ENCODE results near the gene ACO2.
"Not testable (repeated sequence)": the region's sequence is repeated elsewhere in the genome, so short reads cannot be mapped to it uniquely, and the experiment has no call there.

Gene ACO2

DNA sequence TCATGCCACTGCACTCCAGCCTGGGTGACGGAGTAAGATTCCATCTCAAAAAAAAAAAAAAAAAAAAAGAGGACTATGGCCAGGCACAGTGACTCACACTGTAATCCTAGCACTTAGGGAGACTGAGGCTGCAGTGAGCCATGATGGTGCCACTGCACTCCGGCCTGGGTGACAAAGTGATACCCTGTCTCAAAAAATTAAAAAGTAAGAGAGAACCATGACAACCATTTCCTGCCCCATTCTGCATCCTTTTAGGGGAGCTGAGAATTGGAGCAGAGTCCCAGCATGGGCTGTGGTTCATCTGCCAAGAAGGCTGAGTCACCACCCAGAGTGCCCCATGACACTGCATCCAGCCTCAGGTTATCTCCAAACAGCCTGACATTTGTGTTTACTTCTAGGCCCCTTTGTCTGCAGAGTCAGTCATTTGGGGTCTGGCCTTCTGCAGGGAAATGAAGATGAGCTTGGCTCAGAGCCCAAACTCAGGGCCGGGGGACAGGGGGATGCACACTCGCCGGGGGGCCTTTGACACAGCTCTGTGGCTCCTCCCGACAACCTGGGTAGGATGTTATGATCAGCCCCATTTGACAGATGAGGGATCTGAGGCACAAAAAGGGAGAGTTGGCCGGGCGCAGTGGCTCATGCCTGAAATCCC, 96.6 kb downstream of the ACO2 start:
- DNase-seq (ENCODE audit: extremely low read depth, low read depth), result peak; percentile 81
- TF ChIP-seq, protein P1, sequence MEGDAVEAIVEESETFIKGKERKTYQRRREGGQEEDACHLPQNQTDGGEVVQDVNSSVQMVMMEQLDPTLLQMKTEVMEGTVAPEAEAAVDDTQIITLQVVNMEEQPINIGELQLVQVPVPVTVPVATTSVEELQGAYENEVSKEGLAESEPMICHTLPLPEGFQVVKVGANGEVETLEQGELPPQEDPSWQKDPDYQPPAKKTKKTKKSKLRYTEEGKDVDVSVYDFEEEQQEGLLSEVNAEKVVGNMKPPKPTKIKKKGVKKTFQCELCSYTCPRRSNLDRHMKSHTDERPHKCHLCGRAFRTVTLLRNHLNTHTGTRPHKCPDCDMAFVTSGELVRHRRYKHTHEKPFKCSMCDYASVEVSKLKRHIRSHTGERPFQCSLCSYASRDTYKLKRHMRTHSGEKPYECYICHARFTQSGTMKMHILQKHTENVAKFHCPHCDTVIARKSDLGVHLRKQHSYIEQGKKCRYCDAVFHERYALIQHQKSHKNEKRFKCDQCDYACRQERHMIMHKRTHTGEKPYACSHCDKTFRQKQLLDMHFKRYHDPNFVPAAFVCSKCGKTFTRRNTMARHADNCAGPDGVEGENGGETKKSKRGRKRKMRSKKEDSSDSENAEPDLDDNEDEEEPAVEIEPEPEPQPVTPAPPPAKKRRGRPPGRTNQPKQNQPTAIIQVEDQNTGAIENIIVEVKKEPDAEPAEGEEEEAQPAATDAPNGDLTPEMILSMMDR (IDR thresholded peaks at IDR 0.05; ENCODE audit: low read depth, low read length, missing control alignments), result no peak
- H3K4me3 ChIP-seq (replicated peaks; ENCODE audit: low read depth, low read length), result no peak overlapping the region

DNA sequence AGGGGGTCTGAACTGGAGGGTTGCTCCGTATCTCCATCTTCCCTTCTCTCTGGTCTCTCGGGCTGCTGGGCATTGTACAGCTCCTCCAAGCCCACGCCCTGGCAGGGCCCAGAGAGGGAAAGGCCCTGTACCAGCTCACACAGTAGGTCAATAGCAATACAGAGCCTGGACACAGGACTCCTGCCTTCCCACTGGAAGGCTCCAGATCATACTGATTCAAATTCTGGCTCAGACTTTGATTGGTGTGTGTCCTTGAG, 98.5 kb downstream of the ACO2 start:
- no peak overlapping the region for H3K4me3 ChIP-seq (replicated peaks; ENCODE audit: low read depth, low read length)
- no peak for DNase-seq (ENCODE audit: extremely low read depth, low read depth)
- TF ChIP-seq, protein P1 (IDR thresholded peaks at IDR 0.05; ENCODE audit: low read depth, low read length, missing control alignments), result no peak

DNA sequence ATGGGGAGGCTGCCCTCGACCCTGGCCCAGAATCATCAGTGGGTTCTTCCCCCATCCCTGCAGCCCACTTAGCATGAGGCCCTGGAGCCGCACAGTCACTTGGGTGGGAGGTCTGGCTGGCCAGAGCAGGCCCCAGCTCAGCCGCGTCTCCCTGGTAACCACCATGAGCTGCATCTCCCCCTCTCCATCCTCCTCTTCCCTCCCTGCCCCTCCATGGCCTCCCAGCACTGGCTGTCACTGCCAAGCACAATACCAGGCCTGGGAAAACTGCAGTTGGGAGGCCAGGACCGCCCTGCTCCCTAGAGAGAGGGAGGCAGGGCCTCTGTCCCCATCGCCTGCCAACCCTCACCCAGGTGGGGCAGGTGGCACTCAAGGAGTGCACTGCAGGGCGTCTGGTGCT, 99.9 kb downstream of the ACO2 start:
- DNase-seq (ENCODE audit: extremely low read depth, low read depth), result no peak
- H3K4me3 ChIP-seq (replicated peaks; ENCODE audit: low read depth, low read length), result no peak overlapping the region
- TF ChIP-seq, protein P1 (IDR thresholded peaks at IDR 0.05; ENCODE audit: low read depth, low read length, missing control alignments), result no peak

DNA sequence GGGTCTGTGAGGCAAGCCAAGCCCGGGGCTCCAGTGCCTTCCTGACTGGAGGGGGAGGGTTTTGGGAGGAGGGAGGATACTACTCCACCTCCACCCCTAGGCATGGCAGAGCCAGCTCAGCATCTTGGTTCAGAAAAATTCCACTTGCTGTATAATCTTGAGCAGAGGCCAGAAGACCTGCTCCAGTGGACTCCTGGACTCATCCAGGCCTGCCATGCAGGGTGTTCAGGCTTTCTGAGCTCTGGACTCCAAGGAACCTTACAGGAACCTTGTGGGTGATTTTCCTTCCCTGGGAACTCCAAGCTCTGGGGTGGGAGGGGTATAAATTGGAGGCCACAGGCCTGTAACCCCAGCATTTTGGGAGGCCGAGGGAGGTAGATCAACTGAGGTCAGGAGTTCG, 101.3 kb downstream of the ACO2 start:
- TF ChIP-seq, protein P1 (IDR thresholded peaks at IDR 0.05; ENCODE audit: low read depth, low read length, missing control alignments), result no peak
- no peak overlapping the region for H3K4me3 ChIP-seq (replicated peaks; ENCODE audit: low read depth, low read length)
- no peak for DNase-seq (ENCODE audit: extremely low read depth, low read depth)

DNA sequence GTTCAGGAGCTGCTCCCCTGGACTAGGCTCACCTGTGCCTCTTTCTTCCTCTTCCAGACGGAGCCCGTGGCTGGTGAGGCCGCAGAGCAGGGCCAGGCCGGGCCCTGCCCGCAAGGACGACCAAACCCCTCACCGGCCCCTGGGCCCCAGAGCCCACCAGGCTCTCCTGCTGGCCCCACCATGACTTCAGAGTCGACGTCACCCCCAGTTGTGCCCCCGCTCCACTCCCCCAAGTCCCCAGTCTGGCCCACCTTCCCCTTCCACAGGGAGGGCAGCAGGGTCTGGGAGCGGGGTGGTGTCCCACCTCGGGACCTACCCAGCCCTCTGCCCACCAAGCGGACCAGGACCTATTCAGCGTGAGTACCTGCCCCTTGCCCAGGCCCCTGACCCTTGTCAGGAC, 102.9 kb downstream of the ACO2 start:
- TF ChIP-seq, protein P1 (IDR thresholded peaks at IDR 0.05; ENCODE audit: low read depth, low read length, missing control alignments), result no peak
- no peak overlapping the region for H3K4me3 ChIP-seq (replicated peaks; ENCODE audit: low read depth, low read length)
- DNase-seq (ENCODE audit: extremely low read depth, low read depth), result no peak

DNA sequence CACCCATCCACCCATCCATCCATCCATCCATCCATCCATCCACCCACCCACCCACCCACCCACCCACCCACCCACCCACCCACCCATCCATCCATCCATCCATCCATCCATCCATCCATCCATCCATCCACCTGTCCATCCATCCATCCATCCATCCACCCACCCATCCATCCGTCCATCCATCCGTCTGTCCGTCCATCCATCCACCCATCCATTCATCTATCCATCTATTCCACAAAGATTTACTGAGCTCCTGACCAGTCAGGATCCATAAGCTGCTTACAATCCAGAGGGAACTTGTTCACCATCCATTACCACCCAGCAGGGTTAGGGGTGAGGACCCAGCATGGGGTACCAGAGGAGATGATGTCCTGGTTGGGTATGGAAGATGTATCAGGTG, 103.4 kb downstream of the ACO2 start:
- not testable (repeated sequence) for H3K4me3 ChIP-seq (replicated peaks; ENCODE audit: low read depth, low read length); DNase-seq (ENCODE audit: extremely low read depth, low read depth)

DNA sequence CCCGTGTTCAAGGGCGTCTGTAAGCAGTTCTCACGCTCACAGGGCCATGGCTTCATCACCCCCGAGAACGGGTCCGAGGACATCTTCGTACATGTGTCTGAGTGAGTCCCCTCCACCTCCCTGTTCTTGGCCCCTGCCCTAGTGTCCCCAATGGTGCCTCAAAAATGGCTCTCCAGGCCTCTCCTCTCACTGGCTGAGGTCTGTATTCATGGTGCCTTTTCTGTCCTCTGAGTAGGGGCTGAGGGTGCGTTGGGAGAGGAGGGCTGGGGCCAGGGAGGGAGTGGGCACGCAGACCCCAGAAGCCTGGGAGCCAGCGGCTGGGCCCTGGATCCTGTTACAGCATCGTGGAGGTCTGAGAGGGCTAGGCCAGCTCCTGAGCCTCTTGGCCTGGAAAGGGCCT, 104.8 kb downstream of the ACO2 start:
- TF ChIP-seq, protein P1 (IDR thresholded peaks at IDR 0.05; ENCODE audit: low read depth, low read length, missing control alignments), result no peak
- no peak for DNase-seq (ENCODE audit: extremely low read depth, low read depth)
- no peak overlapping the region for H3K4me3 ChIP-seq (replicated peaks; ENCODE audit: low read depth, low read length)

Data from HFF-Myc (cell line).